Lower lobe of right lung (tissue), 2 donors: ENCODE measurements around the gene OR52K2. TPM values are rescaled to one million over a fixed set of nuclear protein-coding genes. Genes with fewer than 3 reads are reported as not detected.

Experiments used
- ATAC-seq, 2 donors: fragments of 200-7000 bp; cut with Tn5 transposase; one replicate each; pipeline ENCODE4 v1.9.1; 2020 to 2022; ENCODE audit warnings: mild to moderate bottlenecking in 2 of 2, moderate library complexity in 2 of 2
- DNase-seq: peaks from one replicate; pipeline ENCODE4 v3.0.0-alpha.2; 2020
- H3K27ac ChIP-seq: fragments of 200-600 bp; one replicate; pipeline ENCODE4 v1.8.0; 2022
- H3K27me3 ChIP-seq: fragments of 200-600 bp; one replicate; pipeline ENCODE4 v1.8.0; 2022; ENCODE audit warnings: low read depth
- H3K36me3 ChIP-seq: fragments of 200-600 bp; one replicate; pipeline ENCODE4 v1.8.0; 2022; ENCODE audit warnings: mild to moderate bottlenecking
- H3K4me1 ChIP-seq: fragments of 200-600 bp; one replicate; pipeline ENCODE4 v1.8.0; 2022
- H3K4me3 ChIP-seq: fragments of 200-600 bp; one replicate; pipeline ENCODE4 v1.8.0; 2022; ENCODE audit warnings: mild to moderate bottlenecking
- H3K9me3 ChIP-seq: fragments of 200-600 bp; one replicate; pipeline ENCODE4 v1.8.0; 2022
- CTCF ChIP-seq: fragments of 200-600 bp; IDR thresholded peaks from one replicate; pipeline ENCODE4 v1.8.0; 2022; ENCODE audit warnings: antibody characterized with exemption, mild to moderate bottlenecking
- intact Hi-C: fragments of 100-400 bp; cut with DNase I; formaldehyde crosslinking; loops from one replicate; pipeline ENCODE4 v1.11.0; 2022
- total RNA-seq: library from RNA; stranded (reverse); fragmentation: NEBNext Ultra II Directional; extraction: Animal tissue kit (Norgen Biotek cat#: 25700); gene quantifications from one replicate; pipeline ENCODE4 v1.2.1, GENCODE V29; 2021
- donor health status: DM: no; HTN: yes; CAD: no; lungs with severe emphysema.

The OR52K2 gene
- total RNA-seq, 1 donor from 2014 or later = 0.47 TPM

GRCh38 chr11:4433856-4434255 is 15.2 kb upstream of the OR52K2 start:
- DNase-seq (no peak), ATAC-seq (no peak)
- H3K27ac ChIP-seq = no peak overlapping the region
- H3K27me3 ChIP-seq = no peaks in the 10 kb centered on the region
- intact Hi-C loops = no loop called here
- H3K4me3 ChIP-seq = no peak overlapping the region
- TF ChIP-seq CTCF = no peak
- no peaks in the 10 kb centered on the region for H3K36me3 ChIP-seq
- H3K4me1 ChIP-seq = no peaks in the 10 kb centered on the region
- H3K9me3 ChIP-seq = no peaks in the 10 kb centered on the region

- DNase-seq = no peak
- Histone ChIP-seq H3K27me3 (no peaks in the 10 kb centered on the region), H3K36me3 (no peaks in the 10 kb centered on the region), H3K4me1 (no peaks in the 10 kb centered on the region), H3K27ac (no peak overlapping the region), H3K4me3 (no peak overlapping the region), H3K9me3 (no peaks in the 10 kb centered on the region)
- TF ChIP-seq CTCF = no peak
- ATAC-seq = peak in 1 of 2 donors; percentile 34
- intact Hi-C loops = no loop called here
Measured at GRCh38 chr11:4436411-4436810, 12.7 kb upstream of the OR52K2 start.

GRCh38 chr11:4441515-4441914 is 7.6 kb upstream of the OR52K2 start:
- intact Hi-C loops = no loop called here
- Histone ChIP-seq H3K27me3 (no peaks in the 10 kb centered on the region), H3K27ac (no peak overlapping the region), H3K4me1 (no peaks in the 10 kb centered on the region), H3K9me3 (no peaks in the 10 kb centered on the region), H3K36me3 (no peaks in the 10 kb centered on the region), H3K4me3 (no peak overlapping the region)
- ATAC-seq = peak in 1 of 2 donors; percentile 21
- no peak for TF ChIP-seq CTCF
- DNase-seq = no peak

- Histone ChIP-seq H3K4me3 (no peak overlapping the region), H3K27ac (no peak overlapping the region), H3K36me3 (no peaks in the 10 kb centered on the region), H3K27me3 (no peaks in the 10 kb centered on the region), H3K9me3 (no peaks in the 10 kb centered on the region), H3K4me1 (no peaks in the 10 kb centered on the region)
- TF ChIP-seq CTCF = no peak
- DNase-seq = no peak
- no peak for ATAC-seq
- intact Hi-C loops = no loop called here
Measured at GRCh38 chr11:4443232-4443891, 5.7 kb upstream of the OR52K2 start.

- DNase-seq (no peak), ATAC-seq (no peak)
- Histone ChIP-seq H3K27ac (no peak overlapping the region), H3K36me3 (no peaks in the 10 kb centered on the region), H3K4me3 (no peak overlapping the region), H3K4me1 (peaks cover 5% of the 10 kb centered on the region), H3K9me3 (no peaks in the 10 kb centered on the region), H3K27me3 (no peaks in the 10 kb centered on the region)
- no peak for TF ChIP-seq CTCF
- intact Hi-C loops = no loop called here
Measured at GRCh38 chr11:4453118-4453517, 4.0 kb downstream of the OR52K2 start.
